ENCODE results near the gene ECI2.

The ECI2 gene, protein sequence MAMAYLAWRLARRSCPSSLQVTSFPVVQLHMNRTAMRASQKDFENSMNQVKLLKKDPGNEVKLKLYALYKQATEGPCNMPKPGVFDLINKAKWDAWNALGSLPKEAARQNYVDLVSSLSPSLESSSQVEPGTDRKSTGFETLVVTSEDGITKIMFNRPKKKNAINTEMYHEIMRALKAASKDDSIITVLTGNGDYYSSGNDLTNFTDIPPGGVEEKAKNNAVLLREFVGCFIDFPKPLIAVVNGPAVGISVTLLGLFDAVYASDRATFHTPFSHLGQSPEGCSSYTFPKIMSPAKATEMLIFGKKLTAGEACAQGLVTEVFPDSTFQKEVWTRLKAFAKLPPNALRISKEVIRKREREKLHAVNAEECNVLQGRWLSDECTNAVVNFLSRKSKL

GRCh38 chr6:4134841-4135664, at the start of gene ECI2:
ECI2 (minus strand) TSS chr6:4135575; CDS start chr6:4135560, 15 bp downstream.
- DNase-seq (ENCODE audit: low spot score): peak; percentile 73

DNA sequence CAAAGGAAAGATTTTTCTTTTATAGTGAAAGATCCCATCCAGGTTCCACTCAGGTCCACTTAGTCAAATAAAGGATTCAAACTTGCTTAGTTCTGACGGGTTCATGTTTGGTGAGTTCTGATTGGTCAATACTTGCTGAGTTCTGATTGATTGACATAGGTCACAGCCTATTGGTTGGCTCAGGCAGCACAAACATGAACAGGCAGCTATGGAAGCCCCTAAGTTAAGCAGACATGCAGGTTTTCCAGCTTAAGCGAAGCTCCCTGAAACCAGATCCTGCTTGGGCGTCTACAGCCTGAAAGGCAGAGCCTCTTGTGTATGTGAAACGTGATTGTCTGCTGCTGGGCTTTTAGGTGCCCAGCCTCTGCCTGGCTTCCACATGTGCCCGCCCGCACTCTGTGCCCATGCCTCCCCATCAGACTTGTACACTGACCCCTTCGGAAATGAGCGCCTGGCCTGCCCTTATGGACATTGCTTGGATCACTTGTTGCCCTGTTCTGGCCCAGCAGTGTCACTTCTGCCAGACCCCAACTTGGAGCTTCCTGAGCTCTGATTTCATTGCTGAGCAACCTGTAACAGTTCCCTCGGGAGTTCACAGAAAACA, 45.4 kb upstream of the ECI2 start:
- no peak for DNase-seq (ENCODE audit: low spot score)

GRCh38 chr6:4179960-4180651, 44.7 kb upstream of the ECI2 start:
- no peak for DNase-seq (ENCODE audit: low spot score)

- no peak for DNase-seq (ENCODE audit: low spot score)
Observed at GRCh38 chr6:4178737-4179333, 43.5 kb upstream of the ECI2 start.

- no peak for DNase-seq (ENCODE audit: low spot score)
Observed at GRCh38 chr6:4176907-4177306, 41.5 kb upstream of the ECI2 start.

DNA sequence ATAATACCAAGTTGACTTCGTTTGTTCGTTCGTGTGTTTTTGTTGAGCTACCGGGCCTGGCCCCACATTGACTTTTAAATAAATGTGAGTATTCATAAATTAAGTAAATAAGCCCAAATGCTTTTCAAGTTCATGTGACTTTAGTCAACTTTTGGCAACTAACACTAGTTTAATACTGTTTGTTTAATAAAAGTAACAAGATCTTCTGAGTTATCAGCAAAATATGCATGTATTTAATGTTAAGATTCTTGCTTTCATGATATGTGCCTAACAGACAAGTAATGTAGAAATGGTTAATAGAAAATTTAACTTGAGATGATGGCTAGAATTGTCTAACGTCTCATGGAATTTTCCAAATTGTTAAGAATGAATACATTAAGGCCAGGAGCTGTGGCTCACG, 38.7 kb upstream of the ECI2 start:
- DNase-seq (ENCODE audit: low spot score): no peak

DNA sequence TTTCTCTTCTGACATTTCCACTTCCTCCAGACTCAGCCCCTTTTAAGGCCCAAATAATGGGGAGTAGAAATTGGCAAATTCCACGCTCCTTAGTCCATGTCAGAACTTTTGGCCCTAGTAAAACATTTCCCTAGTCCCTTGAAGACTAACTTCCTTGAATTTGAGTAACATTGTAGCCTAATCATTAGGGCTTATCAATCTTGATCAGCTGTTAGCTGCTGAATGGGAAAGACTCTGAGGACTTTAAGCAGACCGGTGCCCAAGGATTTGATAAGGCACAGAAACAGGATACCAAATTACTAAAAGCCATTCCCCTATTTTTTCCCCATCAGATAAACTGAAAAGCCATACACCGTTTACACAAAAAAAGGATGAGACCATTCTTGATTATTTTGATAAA, 37.0 kb upstream of the ECI2 start:
- no peak for DNase-seq (ENCODE audit: low spot score)

DNA sequence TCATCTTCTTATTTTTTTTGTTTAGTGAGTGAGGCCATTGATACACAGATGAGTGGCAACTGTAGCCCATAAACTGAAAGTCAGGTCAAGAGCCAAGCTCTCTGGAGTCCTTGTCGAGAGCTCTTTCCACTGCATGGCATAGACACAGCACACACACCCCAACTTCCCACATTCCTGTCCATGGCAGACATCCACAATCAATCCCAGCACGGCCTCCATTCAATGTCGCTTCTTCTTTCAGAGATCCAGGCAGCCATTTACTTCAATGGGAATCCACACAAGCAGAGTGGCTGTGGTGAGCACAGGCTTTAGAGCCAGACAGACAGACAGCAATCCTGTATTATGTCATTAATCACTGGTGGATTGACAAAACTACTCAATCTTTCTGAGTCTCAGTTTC, 34.9 kb upstream of the ECI2 start:
- no peak for DNase-seq (ENCODE audit: low spot score)

DNA sequence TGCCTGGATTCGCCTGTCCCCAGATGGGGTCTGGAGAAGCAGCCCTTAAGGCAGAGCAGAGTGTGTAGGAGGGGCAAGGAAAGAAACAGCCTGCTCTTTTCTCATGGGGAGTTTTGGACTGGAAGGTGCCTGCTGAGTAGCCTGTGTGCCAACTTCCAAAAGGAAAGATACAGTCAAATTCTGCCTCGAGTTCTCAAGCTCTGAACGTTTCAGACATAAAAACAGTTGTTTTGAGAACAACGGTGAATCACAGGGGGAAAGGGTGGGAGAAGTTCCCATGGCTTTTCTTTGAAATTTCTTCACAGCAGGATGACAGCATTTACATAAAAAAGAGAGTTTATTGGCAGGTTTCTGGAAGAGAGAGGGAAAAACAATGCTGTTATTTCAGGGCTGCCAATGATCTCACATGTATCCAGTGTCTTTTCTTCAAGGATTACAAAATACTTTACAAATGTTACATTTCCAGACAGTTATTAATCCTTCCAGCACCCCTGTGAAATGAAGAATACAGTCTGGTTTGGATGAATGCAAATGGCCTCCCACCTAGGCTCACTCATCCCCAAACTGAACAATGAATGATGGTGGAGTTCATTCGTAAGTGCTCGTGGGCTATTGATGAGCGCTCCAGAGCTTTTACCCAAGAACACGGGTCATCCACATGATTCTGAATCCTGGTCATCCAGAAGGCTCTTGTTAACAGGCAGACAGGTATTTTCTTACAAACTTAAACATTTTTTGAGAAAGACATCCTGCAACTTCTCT, 33.8 kb upstream of the ECI2 start:
- peak; percentile 20 for DNase-seq (ENCODE audit: low spot score)

GRCh38 chr6:4167833-4168232, 32.5 kb upstream of the ECI2 start:
- no peak for DNase-seq (ENCODE audit: low spot score)

GRCh38 chr6:4167123-4167522, 31.7 kb upstream of the ECI2 start:
- no peak for DNase-seq (ENCODE audit: low spot score)

GRCh38 chr6:4164456-4164855, 29.1 kb upstream of the ECI2 start:
- no peak for DNase-seq (ENCODE audit: low spot score)

DNA sequence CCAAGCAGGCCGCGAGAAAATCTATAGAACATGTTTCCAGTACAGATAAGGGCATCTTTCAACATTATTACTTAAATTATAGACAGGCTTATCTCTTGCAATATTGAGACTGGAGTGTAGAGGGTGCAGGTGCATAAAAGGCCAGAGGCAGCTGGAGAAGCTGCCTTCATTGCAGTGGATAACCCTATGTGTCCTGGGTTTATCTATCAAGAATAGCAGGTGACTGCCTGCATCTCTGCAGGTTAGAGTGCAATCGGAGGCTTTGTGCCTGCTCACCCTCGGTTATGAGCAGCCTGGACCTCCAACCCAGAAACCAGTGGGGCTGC, 28.7 kb upstream of the ECI2 start:
- DNase-seq (ENCODE audit: low spot score): no peak

DNA sequence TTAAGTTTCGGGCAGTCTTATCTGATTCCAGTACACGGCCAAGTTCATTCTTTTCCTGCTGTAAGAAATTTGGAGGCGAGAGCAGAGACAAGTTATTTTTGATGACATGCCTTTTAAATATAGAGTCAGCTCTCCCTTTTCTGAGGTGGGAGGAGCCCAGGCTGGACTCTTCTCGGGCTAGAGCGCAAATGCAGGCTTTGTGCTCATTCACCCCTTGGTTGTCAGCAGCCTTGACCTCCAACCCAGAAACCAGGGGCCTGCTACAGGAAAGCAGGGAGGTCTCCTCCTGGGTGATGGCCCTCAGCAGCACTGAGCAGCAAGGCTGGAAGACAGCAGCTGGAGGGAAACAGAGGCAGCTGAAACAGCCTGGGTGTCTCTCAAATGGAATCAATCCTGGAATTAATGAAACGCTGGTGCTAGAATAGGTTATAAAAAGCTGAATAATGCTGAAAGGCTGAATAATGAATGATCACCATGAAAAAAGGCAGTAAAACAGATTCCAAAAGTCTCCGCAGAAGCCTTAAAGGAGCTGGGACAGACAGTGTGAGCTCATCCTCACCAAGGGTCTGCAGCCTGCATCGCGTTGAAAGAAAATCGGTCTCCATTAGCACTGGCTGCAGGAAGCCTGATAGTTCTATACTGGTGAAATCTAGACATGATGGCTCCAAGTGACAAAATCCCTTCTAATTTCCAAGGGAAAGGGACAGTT, 28.2 kb upstream of the ECI2 start:
- no peak for DNase-seq (ENCODE audit: low spot score)

DNA sequence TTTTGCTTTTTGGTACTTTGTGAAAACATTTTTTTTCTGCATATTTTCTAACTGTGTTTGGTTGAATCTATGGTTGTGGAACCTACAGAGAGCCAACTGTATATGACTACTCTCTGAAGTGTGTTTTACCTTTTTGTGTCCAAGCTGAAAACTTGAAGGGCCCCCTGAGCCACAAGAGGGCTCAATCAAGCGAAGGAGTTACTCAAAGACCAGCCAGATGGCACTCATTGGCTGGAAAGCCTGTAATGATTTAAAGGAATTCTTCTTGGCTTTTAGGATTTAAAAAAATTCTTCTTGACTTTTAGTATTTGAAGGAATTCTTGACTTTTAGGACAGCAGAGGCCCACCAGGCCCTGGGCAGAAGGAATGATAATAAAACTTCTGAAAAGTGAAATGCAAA, 27.0 kb upstream of the ECI2 start:
- no peak for DNase-seq (ENCODE audit: low spot score)

- no peak for DNase-seq (ENCODE audit: low spot score)
Observed at GRCh38 chr6:4159491-4159890, 24.1 kb upstream of the ECI2 start.

DNA sequence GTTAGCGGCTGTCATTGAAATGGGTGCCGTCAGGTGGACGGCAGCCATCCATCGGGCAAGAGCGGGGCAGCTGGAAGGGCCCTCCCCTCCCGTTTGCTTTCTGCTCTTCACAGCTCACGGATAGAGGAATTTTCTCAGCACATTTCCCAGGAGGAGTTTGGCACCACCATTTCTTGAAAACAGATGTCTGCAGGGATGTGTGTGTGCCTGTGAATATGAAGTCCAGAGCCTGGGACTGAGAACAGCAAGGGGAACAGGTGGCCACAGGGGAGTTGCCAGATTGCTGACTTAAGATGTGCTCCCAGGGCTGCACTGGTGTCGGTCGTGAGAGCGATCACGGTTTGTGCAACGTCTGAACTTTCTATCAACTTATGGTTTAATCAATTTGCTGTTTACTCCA, 22.1 kb upstream of the ECI2 start:
- DNase-seq (ENCODE audit: low spot score): no peak

GRCh38 chr6:4155848-4156466, 20.6 kb upstream of the ECI2 start:
- DNase-seq (ENCODE audit: low spot score): peak; percentile 84

- no peak for DNase-seq (ENCODE audit: low spot score)
Observed at GRCh38 chr6:4153514-4153985, 18.2 kb upstream of the ECI2 start.

DNA sequence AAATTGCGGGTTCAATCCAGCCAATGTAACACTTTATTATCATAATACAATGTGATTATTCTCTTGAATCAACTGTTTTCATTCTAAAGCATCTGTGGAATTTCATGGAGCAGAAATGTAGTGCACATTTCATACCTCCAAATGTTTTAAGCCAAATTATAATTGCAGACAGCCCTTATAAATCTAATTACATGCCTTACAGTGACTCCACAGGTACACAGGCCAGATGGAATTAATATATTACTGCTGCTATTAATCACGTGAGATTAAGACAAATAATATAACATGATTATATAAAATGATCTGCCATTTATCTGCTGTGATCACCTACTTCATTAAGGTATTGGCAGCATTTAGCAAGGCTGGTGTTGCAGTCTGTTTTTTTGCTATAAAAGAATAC, 9.7 kb upstream of the ECI2 start:
- no peak for DNase-seq (ENCODE audit: low spot score)

All from AG20443 (cell line).